Measurements from ENCODE around the gene BCL2. TPM values are rescaled to one million over a fixed set of nuclear protein-coding genes. Genes with fewer than 3 reads are reported as not detected.

The BCL2 gene
- polyA plus RNA-seq, 1 of the 3 experiments (the other 2 are of a cell fraction) = 1.5 TPM

DNA sequence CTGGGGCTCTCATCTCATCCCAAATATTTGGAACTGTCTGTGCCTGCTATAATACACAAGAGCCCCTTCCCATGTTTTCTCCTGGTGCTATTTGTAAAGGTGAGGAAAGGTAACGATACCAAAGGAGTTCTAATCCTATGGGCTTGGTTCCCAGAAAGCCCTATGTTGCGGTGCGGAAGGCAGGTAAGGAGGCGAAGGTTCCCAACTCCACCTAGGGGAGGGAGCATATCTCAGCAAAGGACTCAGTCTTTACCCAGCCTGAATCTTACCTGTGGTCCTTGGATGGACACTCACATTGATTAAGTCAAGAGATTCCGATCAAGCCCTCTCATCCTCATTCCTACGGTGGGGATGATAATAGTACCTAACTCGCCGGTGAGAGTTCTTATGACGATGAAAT, 140.1 kb downstream of the BCL2 start:
- Histone ChIP-seq H3K4me3 (ENCODE audit: low read depth in 2 of 2, low read length in 1 of 2) (no peak overlapping the region), H3K9me2 (no peaks in the 10 kb centered on the region), H3K27me3 (ENCODE audit: insufficient read depth) (no peaks in the 10 kb centered on the region), H3K36me3 (replicated peaks in 1 of 2; ENCODE audit: control insufficient read depth in 1 of 2, insufficient read depth in 2 of 2, low read length in 1 of 2) (no peaks in the 10 kb centered on the region), H3K4me2 (no peak overlapping the region), H3K9me3 (no peaks in the 10 kb centered on the region), H3K4me1 (ENCODE audit: control insufficient read depth in 1 of 2, insufficient read depth in 2 of 2, low read depth in 1 of 2, low read length in 1 of 2) (peaks cover 0 to 17% of the 10 kb centered on the region in 2 experiments; a peak in 2 of 4 replicates), H2AFZ (ENCODE audit: low read depth) (no peak overlapping the region), H3K27ac (ENCODE audit: low read depth in 2 of 2, low read length in 1 of 2) (no peak overlapping the region), H3F3A (replicated peaks; ENCODE audit: insufficient read depth) (no peaks in the 10 kb centered on the region), H4K20me1 (ENCODE audit: insufficient read depth) (no peaks in the 10 kb centered on the region), H3K79me2 (ENCODE audit: insufficient read depth) (no peaks in the 10 kb centered on the region), H3K9ac (no peak overlapping the region)
- CTCF ChIA-PET = interaction anchor here (1.4 kb wide), 1 partner anchor 17 kb away, joined by 4 read pairs; no protein-coding TSS in a partner anchor
- 86% methylated on average over 9 of the region's 9 CpGs for WGBS (ENCODE audit: low lambda C conversion rate)
- TF ChIP-seq SIN3A (IDR thresholded peaks at IDR 0.05; ENCODE audit: borderline replicate concordance, low read depth, low read length) = no peak
- TF ChIP-seq, protein P1, sequence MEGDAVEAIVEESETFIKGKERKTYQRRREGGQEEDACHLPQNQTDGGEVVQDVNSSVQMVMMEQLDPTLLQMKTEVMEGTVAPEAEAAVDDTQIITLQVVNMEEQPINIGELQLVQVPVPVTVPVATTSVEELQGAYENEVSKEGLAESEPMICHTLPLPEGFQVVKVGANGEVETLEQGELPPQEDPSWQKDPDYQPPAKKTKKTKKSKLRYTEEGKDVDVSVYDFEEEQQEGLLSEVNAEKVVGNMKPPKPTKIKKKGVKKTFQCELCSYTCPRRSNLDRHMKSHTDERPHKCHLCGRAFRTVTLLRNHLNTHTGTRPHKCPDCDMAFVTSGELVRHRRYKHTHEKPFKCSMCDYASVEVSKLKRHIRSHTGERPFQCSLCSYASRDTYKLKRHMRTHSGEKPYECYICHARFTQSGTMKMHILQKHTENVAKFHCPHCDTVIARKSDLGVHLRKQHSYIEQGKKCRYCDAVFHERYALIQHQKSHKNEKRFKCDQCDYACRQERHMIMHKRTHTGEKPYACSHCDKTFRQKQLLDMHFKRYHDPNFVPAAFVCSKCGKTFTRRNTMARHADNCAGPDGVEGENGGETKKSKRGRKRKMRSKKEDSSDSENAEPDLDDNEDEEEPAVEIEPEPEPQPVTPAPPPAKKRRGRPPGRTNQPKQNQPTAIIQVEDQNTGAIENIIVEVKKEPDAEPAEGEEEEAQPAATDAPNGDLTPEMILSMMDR (IDR thresholded peaks at IDR 0.05) = no peak
- no peak for TF ChIP-seq GATA2 (CRISPR knock-in tag; IDR thresholded peaks at IDR 0.05)
- TF ChIP-seq RXRA (IDR thresholded peaks at IDR 0.05; ENCODE audit: borderline replicate concordance, low read depth) = no peak
- TF ChIP-seq, protein P2, sequence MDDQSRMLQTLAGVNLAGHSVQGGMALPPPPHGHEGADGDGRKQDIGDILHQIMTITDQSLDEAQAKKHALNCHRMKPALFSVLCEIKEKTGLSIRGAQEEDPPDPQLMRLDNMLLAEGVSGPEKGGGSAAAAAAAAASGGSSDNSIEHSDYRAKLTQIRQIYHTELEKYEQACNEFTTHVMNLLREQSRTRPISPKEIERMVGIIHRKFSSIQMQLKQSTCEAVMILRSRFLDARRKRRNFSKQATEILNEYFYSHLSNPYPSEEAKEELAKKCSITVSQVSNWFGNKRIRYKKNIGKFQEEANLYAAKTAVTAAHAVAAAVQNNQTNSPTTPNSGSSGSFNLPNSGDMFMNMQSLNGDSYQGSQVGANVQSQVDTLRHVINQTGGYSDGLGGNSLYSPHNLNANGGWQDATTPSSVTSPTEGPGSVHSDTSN (IDR thresholded peaks at IDR 0.05) = no peak
- TF ChIP-seq EP300 (IDR thresholded peaks at IDR 0.05; ENCODE audit: borderline replicate concordance in 1 of 2, low read depth in 1 of 2, low read length in 1 of 2) = no peak
- TF ChIP-seq ELF1 (IDR thresholded peaks at IDR 0.05) = no peak
- TF ChIP-seq RAD21 (IDR thresholded peaks at IDR 0.05; ENCODE audit: low read length) = no peak
- no peak for TF ChIP-seq FOXJ3 (CRISPR knock-in tag; IDR thresholded peaks at IDR 0.05)
- TF ChIP-seq, protein P3, sequence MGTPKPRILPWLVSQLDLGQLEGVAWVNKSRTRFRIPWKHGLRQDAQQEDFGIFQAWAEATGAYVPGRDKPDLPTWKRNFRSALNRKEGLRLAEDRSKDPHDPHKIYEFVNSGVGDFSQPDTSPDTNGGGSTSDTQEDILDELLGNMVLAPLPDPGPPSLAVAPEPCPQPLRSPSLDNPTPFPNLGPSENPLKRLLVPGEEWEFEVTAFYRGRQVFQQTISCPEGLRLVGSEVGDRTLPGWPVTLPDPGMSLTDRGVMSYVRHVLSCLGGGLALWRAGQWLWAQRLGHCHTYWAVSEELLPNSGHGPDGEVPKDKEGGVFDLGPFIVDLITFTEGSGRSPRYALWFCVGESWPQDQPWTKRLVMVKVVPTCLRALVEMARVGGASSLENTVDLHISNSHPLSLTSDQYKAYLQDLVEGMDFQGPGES (IDR thresholded peaks at IDR 0.05; ENCODE audit: low read depth, low read length) = no peak
- no peak for TF ChIP-seq NFIC (IDR thresholded peaks at IDR 0.05; ENCODE audit: borderline replicate concordance)
- no peak for TF ChIP-seq POLR2AphosphoS5 (IDR thresholded peaks at IDR 0.05; ENCODE audit: low read depth, low read length)
- TF ChIP-seq, protein P4, sequence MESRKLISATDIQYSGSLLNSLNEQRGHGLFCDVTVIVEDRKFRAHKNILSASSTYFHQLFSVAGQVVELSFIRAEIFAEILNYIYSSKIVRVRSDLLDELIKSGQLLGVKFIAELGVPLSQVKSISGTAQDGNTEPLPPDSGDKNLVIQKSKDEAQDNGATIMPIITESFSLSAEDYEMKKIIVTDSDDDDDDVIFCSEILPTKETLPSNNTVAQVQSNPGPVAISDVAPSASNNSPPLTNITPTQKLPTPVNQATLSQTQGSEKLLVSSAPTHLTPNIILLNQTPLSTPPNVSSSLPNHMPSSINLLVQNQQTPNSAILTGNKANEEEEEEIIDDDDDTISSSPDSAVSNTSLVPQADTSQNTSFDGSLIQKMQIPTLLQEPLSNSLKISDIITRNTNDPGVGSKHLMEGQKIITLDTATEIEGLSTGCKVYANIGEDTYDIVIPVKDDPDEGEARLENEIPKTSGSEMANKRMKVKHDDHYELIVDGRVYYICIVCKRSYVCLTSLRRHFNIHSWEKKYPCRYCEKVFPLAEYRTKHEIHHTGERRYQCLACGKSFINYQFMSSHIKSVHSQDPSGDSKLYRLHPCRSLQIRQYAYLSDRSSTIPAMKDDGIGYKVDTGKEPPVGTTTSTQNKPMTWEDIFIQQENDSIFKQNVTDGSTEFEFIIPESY (IDR thresholded peaks at IDR 0.05; ENCODE audit: borderline replicate concordance, low read depth) = no peak
- no peak for TF ChIP-seq RCOR1 (IDR thresholded peaks at IDR 0.05; ENCODE audit: low read length)
- POLR2A ChIA-PET = no interaction called here
- no peak for DNase-seq

Data from SK-N-SH (cell line).